DMS 273 treated with DMSO at 0.1 percent for 48 hours (cell line): ENCODE results near the gene LLGL2.
A peak's percentile ranks its signal among the peaks of the same experiment; 100 is the strongest.
"Not testable (repeated sequence)": the region's sequence is repeated elsewhere in the genome, so short reads cannot be mapped to it uniquely, and the experiment has no call there.

Experiments
- DNase-seq: peaks from one replicate; lab custom pipeline; 2025; lab: John Stamatoyannopoulos, UW

Gene LLGL2

DNA sequence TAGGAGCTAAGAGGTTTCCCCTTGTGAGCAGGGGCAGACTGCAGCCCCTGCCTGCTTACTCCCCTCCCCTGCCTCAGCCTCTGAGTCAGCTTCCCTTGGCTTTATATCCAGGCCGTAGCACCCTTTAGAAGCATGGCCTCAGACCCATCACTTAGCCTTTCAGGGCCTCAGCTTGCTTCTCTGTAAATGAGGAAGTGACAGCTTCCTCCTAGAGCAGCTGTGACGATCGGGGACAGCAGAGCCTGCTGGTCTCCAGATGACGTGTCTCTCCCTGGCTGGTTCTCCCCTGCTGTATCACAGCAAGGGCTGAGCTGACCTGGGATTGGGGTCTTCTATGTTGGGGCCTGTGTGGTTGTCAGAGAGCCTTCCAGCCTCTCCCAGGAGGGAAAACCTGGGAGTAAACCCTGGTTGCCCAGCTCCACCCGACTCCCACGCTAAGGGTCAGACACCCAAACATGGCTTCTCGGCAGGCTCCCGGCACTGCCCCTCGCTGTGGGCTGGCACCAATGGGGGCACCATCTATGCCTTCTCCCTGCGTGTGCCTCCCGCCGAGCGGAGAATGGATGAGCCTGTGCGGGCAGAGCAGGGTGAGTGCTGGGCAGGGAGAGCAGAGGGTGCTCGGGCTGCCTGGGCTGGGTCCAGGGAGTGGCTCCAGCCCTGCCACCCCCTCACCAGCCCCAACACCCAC lies 45.8 kb downstream of the LLGL2 start:
- no peak for DNase-seq

GRCh38 chr17:75571885-75572215 lies 46.4 kb downstream of the LLGL2 start:
- DNase-seq: no peak

- no peak for DNase-seq
Observed at GRCh38 chr17:75572713-75573539, 47.4 kb downstream of the LLGL2 start.

- DNase-seq: no peak
Observed at GRCh38 chr17:75573540-75573957, 48.1 kb downstream of the LLGL2 start.

GRCh38 chr17:75573994-75574393 lies 48.5 kb downstream of the LLGL2 start:
- no peak for DNase-seq

DNA sequence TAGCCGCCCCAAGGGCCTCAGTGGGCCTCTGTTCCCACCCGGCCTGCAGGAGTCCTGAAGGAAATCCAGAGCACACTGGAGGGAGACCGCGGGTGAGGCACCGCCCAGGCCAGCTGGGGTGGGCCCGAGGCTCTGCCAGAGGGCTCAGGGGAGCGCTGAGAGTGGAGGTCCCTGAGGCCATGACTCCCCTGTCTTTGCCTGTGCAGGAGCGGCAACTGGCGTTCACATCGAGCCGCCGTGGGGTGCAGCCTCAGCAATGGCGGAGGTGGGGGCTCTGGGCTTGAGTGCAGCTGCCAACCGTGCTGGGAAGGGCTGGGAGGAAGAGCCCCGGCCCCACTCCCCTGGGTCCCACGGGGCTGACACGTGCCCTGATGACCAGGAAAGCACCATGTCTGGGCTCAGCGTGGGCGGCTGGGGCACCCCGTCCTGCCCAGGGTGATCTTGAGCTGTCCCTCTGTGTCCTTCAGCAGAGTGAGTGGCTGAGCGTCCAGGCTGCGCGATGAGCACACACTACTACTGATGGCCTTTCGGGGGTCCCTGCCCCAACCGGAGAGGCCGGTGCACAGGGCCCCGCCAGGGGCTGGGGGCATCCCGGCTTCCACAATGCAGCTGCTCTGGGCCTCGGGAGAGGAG lies 49.0 kb downstream of the LLGL2 start:
- DNase-seq: no peak

- no peak for DNase-seq
Observed at GRCh38 chr17:75575197-75575596, 49.7 kb downstream of the LLGL2 start.

- no peak for DNase-seq
Observed at GRCh38 chr17:75575728-75576127, 50.2 kb downstream of the LLGL2 start.

- DNase-seq: no peak
Observed at GRCh38 chr17:75576661-75577060, 51.2 kb downstream of the LLGL2 start.

DNA sequence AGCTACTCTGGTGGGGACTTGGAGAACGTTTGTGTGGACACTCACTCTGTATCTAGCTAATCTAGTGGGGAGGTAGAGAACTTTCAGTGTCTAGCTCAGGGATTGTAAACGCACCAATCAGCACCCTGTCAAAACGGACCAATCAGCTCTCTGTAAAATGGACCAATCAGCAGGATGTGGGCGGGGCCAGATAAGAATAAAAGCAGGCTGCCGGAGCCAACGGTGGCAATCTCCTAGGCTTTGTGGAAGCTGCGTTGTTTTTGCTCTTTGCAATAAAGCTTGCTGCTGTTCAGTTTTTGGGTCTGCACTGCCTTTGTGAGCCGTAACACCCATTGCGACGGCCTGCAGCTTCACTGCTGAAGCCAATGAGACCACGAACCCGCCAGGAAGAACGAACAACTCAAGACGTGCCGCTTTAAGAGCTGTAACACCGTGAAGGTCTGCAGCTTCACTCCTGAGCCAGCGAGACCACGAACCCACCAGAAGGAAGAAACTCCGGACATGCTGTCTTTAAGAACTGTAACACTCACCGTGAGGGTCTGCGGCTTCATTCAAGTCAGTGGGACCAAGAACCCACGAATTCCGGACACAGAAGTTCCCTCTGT lies 55.7 kb downstream of the LLGL2 start:
- DNase-seq: not testable (repeated sequence)

DNA sequence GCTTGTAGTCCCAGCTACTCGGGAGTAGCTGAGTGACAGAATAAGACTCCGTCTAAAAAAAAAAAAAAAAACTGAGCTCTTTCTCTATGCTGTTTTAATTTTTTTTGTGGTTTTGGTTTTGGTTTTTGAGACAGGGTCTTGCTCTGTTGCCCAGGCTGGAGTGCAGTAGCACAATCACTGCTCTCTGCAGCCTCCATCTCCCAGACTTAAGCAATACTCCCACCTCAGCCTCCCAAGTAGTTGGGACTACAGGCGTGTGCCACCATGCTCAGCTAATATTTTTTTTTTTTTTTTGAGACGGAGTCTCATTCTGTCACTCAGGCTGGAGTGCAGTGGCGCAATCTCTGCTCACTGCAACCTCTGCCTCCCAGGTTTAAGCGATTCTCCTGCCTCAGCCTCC lies 57.7 kb downstream of the LLGL2 start:
- not testable (repeated sequence) for DNase-seq

DNA sequence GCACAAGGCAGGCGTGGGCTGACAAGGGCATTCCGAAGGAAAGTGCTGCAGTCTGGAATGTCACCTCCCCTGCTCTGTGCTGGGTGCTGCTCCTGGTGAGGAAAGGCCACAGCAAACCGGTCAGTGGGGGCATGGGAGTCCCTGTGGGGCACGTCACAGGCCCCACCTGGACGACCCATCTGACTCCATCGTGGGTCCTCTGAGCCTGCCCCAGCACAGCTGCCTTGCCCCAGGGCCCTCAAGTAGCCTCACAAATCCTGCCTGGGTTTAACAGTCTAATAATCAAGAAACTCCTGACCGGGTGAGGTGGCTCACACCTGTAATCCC lies 59.3 kb downstream of the LLGL2 start:
- DNase-seq: no peak

- no peak for DNase-seq
Observed at GRCh38 chr17:75587675-75588595, 62.4 kb downstream of the LLGL2 start, which contains the start of gene MYO15B. Gene MYO15B, plus strand, starts transcription at chr17:75587800. Its CDS starts 258 bp downstream, at chr17:75588058.

DNA sequence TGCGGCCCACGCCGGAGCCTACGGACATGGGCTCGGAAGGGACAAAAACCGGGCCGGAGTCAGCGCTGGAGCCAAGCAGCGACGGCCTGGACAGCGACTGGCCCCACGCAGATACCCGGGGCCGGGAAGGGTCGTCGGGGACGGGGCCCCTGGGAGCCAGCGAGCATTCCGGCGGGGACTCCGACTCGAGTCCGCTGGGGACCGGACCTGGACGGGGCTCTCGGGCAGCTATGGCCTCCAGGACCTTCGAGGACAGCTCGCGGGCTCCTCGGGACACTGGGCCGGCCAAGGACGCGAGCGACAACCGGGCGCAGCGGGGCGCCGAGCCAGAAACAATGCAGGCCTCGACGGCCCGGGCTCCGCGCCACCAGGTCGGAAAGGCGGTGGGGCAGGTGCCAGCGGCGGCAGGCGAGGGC lies 63.1 kb downstream of the LLGL2 start:
- DNase-seq: no peak

GRCh38 chr17:75589012-75589918 lies 63.8 kb downstream of the LLGL2 start:
- peak; percentile 51 for DNase-seq

GRCh38 chr17:75589919-75590303 lies 64.4 kb downstream of the LLGL2 start:
- DNase-seq: no peak

- no peak for DNase-seq
Observed at GRCh38 chr17:75590314-75590761, 64.8 kb downstream of the LLGL2 start.

GRCh38 chr17:75590849-75591721 lies 65.6 kb downstream of the LLGL2 start:
- no peak for DNase-seq

DNA sequence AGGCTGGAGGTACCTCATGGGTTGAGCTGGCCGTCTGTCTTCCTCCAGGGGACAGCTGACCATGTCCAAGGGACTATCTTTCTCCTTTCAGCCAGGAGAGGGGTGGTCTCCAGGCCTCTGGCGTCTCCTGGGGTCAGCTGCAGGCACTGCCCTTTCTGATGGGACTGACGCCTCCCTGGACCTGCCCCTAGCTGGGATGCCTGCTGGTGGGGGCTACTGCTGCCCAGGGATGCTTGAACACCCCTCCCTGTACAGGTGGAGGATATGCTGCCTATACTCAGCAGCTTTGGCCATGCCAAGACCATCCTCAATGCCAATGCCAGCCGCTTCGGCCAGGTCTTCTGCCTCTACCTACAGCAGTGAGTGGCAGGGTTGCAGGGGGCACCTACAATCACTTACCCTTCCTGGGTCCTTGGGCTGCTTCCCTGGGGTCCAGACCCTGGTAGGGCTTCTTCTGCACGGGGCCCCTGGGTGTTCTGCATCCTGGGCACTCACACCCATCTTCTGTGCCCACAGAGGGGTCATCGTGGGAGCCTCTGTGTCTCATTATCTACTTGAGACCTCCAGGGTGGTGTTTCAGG lies 66.3 kb downstream of the LLGL2 start:
- no peak for DNase-seq
